GM12872 (cell line): ENCODE results near the gene SRPRA.

ENCODE experiments used
- CTCF ChIP-seq: IDR thresholded peaks from 3 replicates; pipeline ENCODE4 v1.5.1; 2011; ENCODE audit warnings: low read depth, mild to moderate bottlenecking, low read length, moderate library complexity; ENCODE audit not compliant: insufficient read depth

Gene SRPRA

DNA sequence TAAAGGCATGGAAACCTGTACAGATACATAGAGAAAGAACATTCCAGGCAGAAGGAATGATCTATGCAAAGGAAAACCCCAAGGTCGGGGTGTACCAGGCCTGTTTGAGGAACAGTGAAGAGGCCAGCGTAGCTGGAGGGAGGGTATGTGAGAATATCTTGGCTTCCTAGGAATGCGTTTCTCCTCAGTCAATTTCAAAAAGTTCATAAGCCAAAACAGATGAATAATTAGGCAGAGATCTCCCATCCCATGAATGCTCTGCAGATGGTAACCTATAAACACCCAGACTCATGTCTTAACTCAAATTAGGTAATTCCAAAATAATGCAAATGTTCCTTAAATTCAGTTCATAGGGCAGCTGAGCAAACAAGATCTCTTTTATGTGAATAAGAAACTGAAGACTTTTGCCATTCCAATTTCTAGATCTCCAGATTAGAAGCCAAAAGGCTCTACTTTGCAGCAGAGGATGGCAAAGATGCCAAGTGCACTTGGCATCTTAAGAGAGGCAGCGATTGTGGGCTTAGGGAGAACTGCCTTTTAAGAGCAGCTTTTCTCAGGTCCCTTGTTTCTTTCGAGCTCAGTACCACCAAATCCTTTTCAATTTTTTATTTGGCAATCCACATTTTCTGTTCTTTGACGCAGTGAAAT lies 43.9 kb downstream of the SRPRA start:
- TF ChIP-seq CTCF = no peak

DNA sequence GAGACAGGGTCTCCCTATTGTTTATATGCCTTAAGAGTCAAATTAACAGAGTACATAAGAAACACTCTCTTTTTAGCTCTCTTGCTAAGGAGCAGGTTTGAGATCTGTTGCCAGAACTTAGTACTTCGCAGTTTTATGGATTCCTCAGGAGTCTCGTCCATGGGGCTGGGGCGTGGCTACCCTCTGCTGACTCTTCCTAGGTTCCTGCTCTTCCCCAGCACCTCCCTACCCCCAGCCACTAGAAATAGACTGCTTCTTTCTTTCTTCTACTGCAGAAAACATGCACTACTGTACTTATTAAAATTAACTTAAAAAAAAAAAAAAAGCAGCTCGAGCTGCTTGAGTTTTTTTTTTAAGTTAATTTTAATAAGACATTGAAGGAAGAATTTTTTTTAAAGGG lies 49.1 kb downstream of the SRPRA start:
- TF ChIP-seq CTCF = no peak

- TF ChIP-seq CTCF = no peak
These were observed 51.2 kb downstream of the SRPRA start for GRCh38 chr11:126217491-126217890.

GRCh38 chr11:126216526-126217305 lies 52.0 kb downstream of the SRPRA start:
- TF ChIP-seq CTCF = no peak

DNA sequence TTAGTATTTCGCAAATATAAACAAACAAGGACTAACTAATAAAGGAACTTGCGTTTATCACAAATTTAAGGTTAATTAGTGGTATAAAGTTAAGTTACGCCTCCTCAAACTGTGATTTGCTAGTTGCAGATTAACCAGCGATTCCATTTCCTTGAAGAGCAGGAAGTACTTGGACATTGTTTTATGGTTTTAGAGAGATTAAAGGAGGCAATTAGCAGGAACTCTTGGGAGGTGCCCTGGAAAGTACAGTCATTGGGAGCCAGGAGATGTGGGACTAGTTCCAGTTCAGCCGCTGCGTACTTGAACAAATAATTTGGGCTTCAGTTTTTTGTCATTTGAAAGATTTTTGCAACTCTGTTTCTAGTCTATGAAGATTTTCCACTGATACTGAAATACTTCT lies 53.9 kb downstream of the SRPRA start:
- no peak for TF ChIP-seq CTCF

- no peak for TF ChIP-seq CTCF
These were observed 54.3 kb downstream of the SRPRA start for GRCh38 chr11:126214441-126214840.
